HEK293 (cell line): ENCODE data around the gene TTC9C.

Source experiments
- KLF1 ChIP-seq: fragments of 450-650 bp; formaldehyde crosslinking; IDR thresholded peaks from 2 replicates; pipeline ENCODE4 v1.5.1; 2016; ENCODE audit warnings: missing biosample characterization, missing genetic modification characterization
- MYNN ChIP-seq: fragments of 450-650 bp; formaldehyde crosslinking; IDR thresholded peaks from 2 replicates; pipeline ENCODE4 v1.5.1; 2016; ENCODE audit warnings: missing biosample characterization, missing genetic modification characterization, borderline replicate concordance
- PRDM4 ChIP-seq: fragments of 450-650 bp; formaldehyde crosslinking; IDR thresholded peaks from 2 replicates; pipeline ENCODE4 v1.5.1; 2017; ENCODE audit warnings: missing biosample characterization, missing genetic modification characterization
- SP2 ChIP-seq: fragments of 450-650 bp; formaldehyde crosslinking; IDR thresholded peaks from 2 replicates; pipeline ENCODE4 v1.5.1; 2016; ENCODE audit warnings: missing biosample characterization, missing genetic modification characterization
- ZBTB1 ChIP-seq: fragments of 450-650 bp; formaldehyde crosslinking; IDR thresholded peaks from 2 replicates; pipeline ENCODE4 v1.5.1; 2016; ENCODE audit warnings: missing biosample characterization, missing genetic modification characterization
- ZBTB17 ChIP-seq: fragments of 450-650 bp; formaldehyde crosslinking; IDR thresholded peaks from 2 replicates; pipeline ENCODE4 v1.5.1; 2016; ENCODE audit warnings: missing biosample characterization, missing genetic modification characterization
- ZBTB8A ChIP-seq: fragments of 450-650 bp; formaldehyde crosslinking; IDR thresholded peaks from 2 replicates; pipeline ENCODE4 v1.5.1; 2016; ENCODE audit warnings: missing biosample characterization, missing genetic modification characterization
- ZIC2 ChIP-seq: fragments of 450-650 bp; formaldehyde crosslinking; IDR thresholded peaks from 2 replicates; pipeline ENCODE4 v1.5.1; 2016; ENCODE audit warnings: missing biosample characterization, missing genetic modification characterization
- ZNF132 ChIP-seq: fragments of 450-650 bp; formaldehyde crosslinking; IDR thresholded peaks from 2 replicates; pipeline ENCODE4 v1.5.1; 2017; ENCODE audit warnings: missing biosample characterization, missing genetic modification characterization, borderline replicate concordance
- ZNF140 ChIP-seq: fragments of 450-650 bp; formaldehyde crosslinking; IDR thresholded peaks from 2 replicates; pipeline ENCODE4 v1.5.1; 2016; ENCODE audit warnings: missing biosample characterization, missing genetic modification characterization
- ZNF148 ChIP-seq: fragments of 450-650 bp; formaldehyde crosslinking; IDR thresholded peaks from 2 replicates; pipeline ENCODE4 v1.5.0; 2017; ENCODE audit warnings: missing biosample characterization, missing genetic modification characterization, borderline replicate concordance
- ZNF157 ChIP-seq: fragments of 450-650 bp; formaldehyde crosslinking; IDR thresholded peaks from 2 replicates; pipeline ENCODE4 v1.5.1; 2016; ENCODE audit warnings: missing biosample characterization, missing genetic modification characterization
- ZNF214 ChIP-seq: fragments of 450-650 bp; formaldehyde crosslinking; IDR thresholded peaks from 2 replicates; pipeline ENCODE4 v1.5.1; 2017; ENCODE audit warnings: missing biosample characterization, mild to moderate bottlenecking, missing genetic modification characterization, borderline replicate concordance
- ZNF221 ChIP-seq: fragments of 450-650 bp; formaldehyde crosslinking; IDR thresholded peaks from 2 replicates; pipeline ENCODE4 v1.5.1; 2017; ENCODE audit warnings: missing biosample characterization, missing genetic modification characterization, borderline replicate concordance
- ZNF24 ChIP-seq: fragments of 450-650 bp; formaldehyde crosslinking; IDR thresholded peaks from 2 replicates; pipeline ENCODE4 v1.5.1; 2016; ENCODE audit warnings: missing biosample characterization, missing genetic modification characterization
- ZNF341 ChIP-seq: fragments of 450-650 bp; formaldehyde crosslinking; IDR thresholded peaks from 2 replicates; pipeline ENCODE4; 2016; ENCODE audit warnings: low read depth, missing biosample characterization, missing genetic modification characterization
- ZNF354C ChIP-seq: fragments of 450-650 bp; formaldehyde crosslinking; IDR thresholded peaks from 2 replicates; pipeline ENCODE4 v1.5.1; 2016; ENCODE audit warnings: missing biosample characterization, missing genetic modification characterization, low read depth, borderline replicate concordance
- ZNF394 ChIP-seq: fragments of 450-650 bp; formaldehyde crosslinking; IDR thresholded peaks from 2 replicates; pipeline ENCODE4 v1.5.1; 2016; ENCODE audit warnings: missing biosample characterization, missing genetic modification characterization, mild to moderate bottlenecking, moderate library complexity, borderline replicate concordance
- ZNF398 ChIP-seq: fragments of 450-650 bp; formaldehyde crosslinking; IDR thresholded peaks from 2 replicates; pipeline ENCODE4 v1.5.1; 2017; ENCODE audit warnings: missing biosample characterization, missing genetic modification characterization
- ZNF473 ChIP-seq: fragments of 450-650 bp; formaldehyde crosslinking; IDR thresholded peaks from 2 replicates; pipeline ENCODE4 v1.5.1; 2017; ENCODE audit warnings: missing biosample characterization, missing genetic modification characterization
- ZNF629 ChIP-seq: fragments of 450-650 bp; formaldehyde crosslinking; IDR thresholded peaks from 2 replicates; pipeline ENCODE4 v1.5.1; 2017; ENCODE audit warnings: missing biosample characterization, missing genetic modification characterization
- ZNF645 ChIP-seq: fragments of 450-650 bp; formaldehyde crosslinking; IDR thresholded peaks from 2 replicates; pipeline ENCODE4; 2016; ENCODE audit warnings: missing biosample characterization, missing genetic modification characterization
- ZNF791 ChIP-seq: fragments of 450-650 bp; formaldehyde crosslinking; IDR thresholded peaks from 2 replicates; pipeline ENCODE4 v1.5.1; 2016; ENCODE audit warnings: missing biosample characterization, missing genetic modification characterization
- TF ChIP-seq, protein P1 (sequence below): fragments of 450-650 bp; IDR thresholded peaks from 2 replicates; pipeline ENCODE4 v1.5.1; 2018; ENCODE audit warnings: missing biosample characterization, missing genetic modification characterization
- TF ChIP-seq, protein P2 (sequence below): fragments of 450-650 bp; formaldehyde crosslinking; IDR thresholded peaks from 2 replicates; pipeline ENCODE4 v1.5.1; 2016; ENCODE audit warnings: missing biosample characterization, missing genetic modification characterization
- TF ChIP-seq, protein P3 (sequence below): fragments of 450-650 bp; formaldehyde crosslinking; IDR thresholded peaks from 2 replicates; pipeline ENCODE4 v1.5.1; 2016; ENCODE audit warnings: missing biosample characterization, missing genetic modification characterization

The TTC9C gene

DNA sequence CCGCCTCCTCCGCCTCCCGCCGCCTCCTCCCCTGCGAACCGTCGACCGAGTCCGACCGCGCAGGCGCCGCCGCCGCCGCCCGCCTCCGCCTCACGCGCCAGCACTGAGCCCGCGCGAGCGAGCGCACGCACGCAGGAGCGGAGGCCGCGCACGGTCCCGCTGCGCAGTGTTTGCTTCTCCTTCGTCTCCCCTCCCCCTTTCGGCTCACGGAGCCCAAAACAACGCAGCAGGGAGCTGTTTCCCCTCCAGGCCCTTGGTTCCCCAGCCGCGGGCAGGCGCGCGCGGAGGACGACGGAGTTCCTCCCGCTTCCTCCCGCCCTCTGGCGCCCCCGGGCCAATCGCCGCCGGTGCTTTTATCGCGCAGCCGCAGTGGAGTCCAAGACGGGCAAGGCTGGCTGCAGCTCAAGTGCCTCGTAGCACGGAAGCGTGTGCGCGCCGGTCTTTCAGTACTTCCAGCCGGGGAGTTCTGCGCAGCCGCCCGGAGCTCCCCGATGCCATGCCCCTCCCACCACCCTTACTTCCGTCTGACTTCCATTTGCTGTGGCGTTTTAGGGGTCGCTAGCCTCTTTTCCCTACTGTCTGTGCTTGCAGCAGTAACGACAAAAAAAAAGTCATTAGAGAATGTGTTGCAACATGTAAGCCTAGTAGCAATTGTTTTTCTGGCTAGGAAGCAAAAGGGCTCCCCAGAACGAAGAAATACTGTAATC is 968 bp upstream of the TTC9C start, which contains the start of gene HNRNPUL2 (continued):
- TF ChIP-seq ZNF24 (tag by site-specific recombination): no peak; the same call in 1 of the 2 replicates
- TF ChIP-seq ZNF132: no peak
- TF ChIP-seq ZNF221 (tag by site-specific recombination): no peak
- peak; percentile 85 for TF ChIP-seq ZIC2 (tag by site-specific recombination)
- no peak for TF ChIP-seq ZNF354C
- peak; percentile 48 for TF ChIP-seq ZBTB8A (tag by site-specific recombination)
- TF ChIP-seq ZNF398: peak; percentile 84
- TF ChIP-seq ZNF629 (tag by site-specific recombination): peak; percentile 46; the same call in 1 of the 2 replicates
- no peak for TF ChIP-seq ZNF791 (tag by site-specific recombination)
- TF ChIP-seq ZNF341 (tag by site-specific recombination): peak; percentile 33; the same call in 1 of the 2 replicates
- no peak for TF ChIP-seq MYNN
- no peak for TF ChIP-seq ZBTB1 (tag by site-specific recombination)
- TF ChIP-seq ZNF140 (tag by site-specific recombination): no peak
- no peak for TF ChIP-seq ZNF645
- TF ChIP-seq ZNF148 (tag by site-specific recombination): no peak
- no peak for TF ChIP-seq ZNF214 (tag by site-specific recombination)
- TF ChIP-seq, protein P1, sequence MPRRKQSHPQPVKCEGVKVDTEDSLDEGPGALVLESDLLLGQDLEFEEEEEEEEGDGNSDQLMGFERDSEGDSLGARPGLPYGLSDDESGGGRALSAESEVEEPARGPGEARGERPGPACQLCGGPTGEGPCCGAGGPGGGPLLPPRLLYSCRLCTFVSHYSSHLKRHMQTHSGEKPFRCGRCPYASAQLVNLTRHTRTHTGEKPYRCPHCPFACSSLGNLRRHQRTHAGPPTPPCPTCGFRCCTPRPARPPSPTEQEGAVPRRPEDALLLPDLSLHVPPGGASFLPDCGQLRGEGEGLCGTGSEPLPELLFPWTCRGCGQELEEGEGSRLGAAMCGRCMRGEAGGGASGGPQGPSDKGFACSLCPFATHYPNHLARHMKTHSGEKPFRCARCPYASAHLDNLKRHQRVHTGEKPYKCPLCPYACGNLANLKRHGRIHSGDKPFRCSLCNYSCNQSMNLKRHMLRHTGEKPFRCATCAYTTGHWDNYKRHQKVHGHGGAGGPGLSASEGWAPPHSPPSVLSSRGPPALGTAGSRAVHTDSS (tag by site-specific recombination): no peak
- no peak for TF ChIP-seq ZNF394 (tag by site-specific recombination)
- TF ChIP-seq, protein P2, sequence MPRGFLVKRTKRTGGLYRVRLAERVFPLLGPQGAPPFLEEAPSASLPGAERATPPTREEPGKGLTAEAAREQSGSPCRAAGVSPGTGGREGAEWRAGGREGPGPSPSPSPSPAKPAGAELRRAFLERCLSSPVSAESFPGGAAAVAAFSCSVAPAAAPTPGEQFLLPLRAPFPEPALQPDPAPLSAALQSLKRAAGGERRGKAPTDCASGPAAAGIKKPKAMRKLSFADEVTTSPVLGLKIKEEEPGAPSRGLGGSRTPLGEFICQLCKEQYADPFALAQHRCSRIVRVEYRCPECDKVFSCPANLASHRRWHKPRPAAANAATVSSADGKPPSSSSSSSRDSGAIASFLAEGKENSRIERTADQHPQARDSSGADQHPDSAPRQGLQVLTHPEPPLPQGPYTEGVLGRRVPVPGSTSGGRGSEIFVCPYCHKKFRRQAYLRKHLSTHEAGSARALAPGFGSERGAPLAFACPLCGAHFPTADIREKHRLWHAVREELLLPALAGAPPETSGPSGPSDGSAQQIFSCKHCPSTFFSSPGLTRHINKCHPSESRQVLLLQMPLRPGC: peak; percentile 69; the same call in 1 of the 2 replicates
- no peak for TF ChIP-seq ZNF473
- no peak for TF ChIP-seq ZNF157
- TF ChIP-seq, protein P3, sequence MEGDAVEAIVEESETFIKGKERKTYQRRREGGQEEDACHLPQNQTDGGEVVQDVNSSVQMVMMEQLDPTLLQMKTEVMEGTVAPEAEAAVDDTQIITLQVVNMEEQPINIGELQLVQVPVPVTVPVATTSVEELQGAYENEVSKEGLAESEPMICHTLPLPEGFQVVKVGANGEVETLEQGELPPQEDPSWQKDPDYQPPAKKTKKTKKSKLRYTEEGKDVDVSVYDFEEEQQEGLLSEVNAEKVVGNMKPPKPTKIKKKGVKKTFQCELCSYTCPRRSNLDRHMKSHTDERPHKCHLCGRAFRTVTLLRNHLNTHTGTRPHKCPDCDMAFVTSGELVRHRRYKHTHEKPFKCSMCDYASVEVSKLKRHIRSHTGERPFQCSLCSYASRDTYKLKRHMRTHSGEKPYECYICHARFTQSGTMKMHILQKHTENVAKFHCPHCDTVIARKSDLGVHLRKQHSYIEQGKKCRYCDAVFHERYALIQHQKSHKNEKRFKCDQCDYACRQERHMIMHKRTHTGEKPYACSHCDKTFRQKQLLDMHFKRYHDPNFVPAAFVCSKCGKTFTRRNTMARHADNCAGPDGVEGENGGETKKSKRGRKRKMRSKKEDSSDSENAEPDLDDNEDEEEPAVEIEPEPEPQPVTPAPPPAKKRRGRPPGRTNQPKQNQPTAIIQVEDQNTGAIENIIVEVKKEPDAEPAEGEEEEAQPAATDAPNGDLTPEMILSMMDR (tag by site-specific recombination): no peak
- peak; percentile 28; the same call in 1 of the 2 replicates for TF ChIP-seq PRDM4 (tag by site-specific recombination)
- no peak; the same call in 1 of the 2 replicates for TF ChIP-seq ZBTB17 (tag by site-specific recombination)
- TF ChIP-seq KLF1 (tag by site-specific recombination): peak; percentile 20; the same call in 1 of the 2 replicates
- peak; percentile 74 for TF ChIP-seq SP2 (tag by site-specific recombination)
